HUES64 (cell line): Measurements from ENCODE around the gene POLR3H.

Source experiments
- H3K27ac ChIP-seq: 2 replicates; pipeline ENCODE4 v1.7.0; 2013; ENCODE audit warnings: low read depth, low read length, inconsistent platforms
- H3K27me3 ChIP-seq: 2 replicates; pipeline ENCODE4 v1.6.1; 2013; ENCODE audit warnings: mild to moderate bottlenecking, low read length; ENCODE audit not compliant: insufficient read depth
- H3K36me3 ChIP-seq: 2 replicates; pipeline ENCODE4 v1.6.1; 2013; ENCODE audit warnings: mild to moderate bottlenecking, low read length; ENCODE audit not compliant: insufficient read depth
- H3K4me1 ChIP-seq: 2 replicates; pipeline ENCODE4 v1.6.1; 2013; ENCODE audit warnings: mild to moderate bottlenecking, low read length, moderate library complexity; ENCODE audit not compliant: insufficient read depth
- H3K4me3 ChIP-seq: 2 replicates; pipeline ENCODE4 v1.5.1; 2013; ENCODE audit warnings: mild to moderate bottlenecking, low read length, moderate library complexity
- H3K9ac ChIP-seq: 2 replicates; pipeline ENCODE4 v1.6.1; 2013; ENCODE audit warnings: mild to moderate bottlenecking, low read depth, low read length
- H3K9me3 ChIP-seq: 2 replicates; pipeline ENCODE4 v1.6.1; 2013; ENCODE audit warnings: low read depth, low read length; ENCODE audit not compliant: insufficient read depth
- WGBS: fragments of 150-250, 120-280 bp; methylation state at CpG from one replicate; pipeline ENCODE4 v1.1.7; 2013; ENCODE audit warnings: missing lambda C conversion rate; 5-methylcytosine and 5-hydroxymethylcytosine counted together

POLR3H gene

DNA sequence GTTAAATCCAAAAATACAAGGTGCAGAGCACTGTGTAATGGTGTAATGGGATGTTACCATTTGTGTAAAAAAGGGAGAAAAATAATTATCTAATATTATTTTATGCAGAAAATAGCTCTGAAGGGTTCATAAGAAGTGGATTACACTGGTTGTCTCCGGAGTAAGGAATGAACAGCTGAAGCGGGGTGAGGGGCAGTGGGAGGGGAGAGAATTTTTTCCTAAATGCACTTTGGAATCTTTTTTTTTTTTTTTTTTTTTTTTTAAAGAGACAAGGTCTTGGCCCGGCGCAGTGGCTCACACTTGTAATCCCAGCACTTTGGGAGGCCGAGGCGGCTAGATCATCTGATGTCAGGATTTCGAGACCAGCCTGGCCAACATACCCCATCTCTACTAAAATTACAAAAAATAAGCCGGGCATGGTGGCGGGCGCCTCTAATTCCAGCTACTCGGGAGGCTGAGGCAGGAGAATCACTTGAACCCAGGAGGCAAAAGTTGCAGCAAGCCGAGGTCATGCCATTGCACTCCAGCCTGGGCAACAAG is 6.8 kb upstream of the POLR3H start:
- Histone ChIP-seq H3K4me3 (no peak overlapping the region), H3K36me3 (no peaks in the 10 kb centered on the region), H3K27me3 (no peaks in the 10 kb centered on the region), H3K4me1 (no peaks in the 10 kb centered on the region), H3K9me3 (no peaks in the 10 kb centered on the region), H3K9ac (no peak overlapping the region), H3K27ac (no peak overlapping the region)
- 92% methylated on average over 12 of the region's 12 CpGs for WGBS

DNA sequence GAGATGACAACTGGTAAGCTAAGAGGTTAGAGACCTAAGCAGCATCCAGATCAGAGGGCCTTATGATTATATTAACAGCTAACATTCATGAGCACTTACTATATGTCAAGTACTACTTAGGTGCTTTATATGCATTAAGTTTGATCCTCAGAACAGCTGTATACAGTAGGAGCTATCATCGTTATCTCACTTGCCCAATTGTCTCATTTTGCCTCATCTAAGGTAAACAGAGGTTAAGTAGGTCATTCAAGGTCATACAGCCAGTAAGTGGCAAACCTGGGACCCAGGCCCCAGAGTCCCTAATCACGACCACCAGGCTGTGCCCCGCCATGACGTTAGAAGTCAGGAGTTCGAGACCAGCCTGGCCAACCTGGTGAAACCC is 4.6 kb upstream of the POLR3H start:
- no peaks in the 10 kb centered on the region for H3K36me3 ChIP-seq
- H3K27ac ChIP-seq, result no peak overlapping the region
- peaks cover 6% of the 10 kb centered on the region for H3K4me1 ChIP-seq
- no peaks in the 10 kb centered on the region for H3K9me3 ChIP-seq
- no peaks in the 10 kb centered on the region for H3K27me3 ChIP-seq
- WGBS, result 95% methylated on average over 5 of the region's 5 CpGs
- H3K4me3 ChIP-seq, result no peak overlapping the region
- H3K9ac ChIP-seq, result no peak overlapping the region

DNA sequence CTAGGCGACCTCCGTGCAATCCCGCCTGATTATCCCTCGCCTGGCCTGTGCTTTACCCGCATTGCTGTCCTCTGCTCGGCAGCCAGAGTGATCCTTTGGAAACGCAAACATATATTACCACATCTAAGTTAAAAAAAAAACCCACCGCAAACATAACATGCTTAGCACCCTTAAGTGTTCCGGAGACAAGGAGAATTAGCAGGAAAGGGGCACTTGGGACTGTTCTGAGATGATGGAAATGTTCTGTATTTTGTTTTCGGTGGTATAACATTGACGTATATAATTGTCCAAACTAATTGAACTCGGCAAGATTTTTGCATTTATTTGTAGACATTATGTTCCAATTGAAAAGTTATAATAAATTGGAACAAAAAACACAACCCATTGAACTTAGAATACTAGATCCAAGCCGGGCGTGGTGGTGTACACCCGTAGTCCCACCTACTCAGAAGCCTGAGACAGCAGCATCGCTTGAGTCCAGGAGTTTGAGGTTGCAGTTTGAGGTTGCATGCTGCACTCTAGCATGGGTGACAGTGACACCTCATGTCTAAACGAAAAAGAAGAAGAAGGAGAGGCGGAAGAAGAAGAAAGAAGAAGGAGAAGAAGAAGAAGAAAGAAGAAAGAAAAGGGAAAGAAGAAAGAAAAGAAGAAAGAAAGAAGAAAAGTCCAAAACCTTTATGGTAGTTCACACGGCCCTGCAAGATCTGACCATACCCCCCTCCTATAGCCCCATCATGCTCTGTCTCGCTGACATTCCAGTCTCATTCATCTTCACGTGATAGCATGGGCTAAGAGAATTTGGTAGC is 604 bp upstream of the POLR3H start:
- peaks cover 11% of the 10 kb centered on the region; the same call in 1 of the 2 replicates for H3K36me3 ChIP-seq
- no peak overlapping the region for H3K27ac ChIP-seq
- peaks cover 6% of the 10 kb centered on the region for H3K4me1 ChIP-seq
- WGBS, result 54% methylated on average over 19 of the region's 21 CpGs
- H3K9me3 ChIP-seq, result no peaks in the 10 kb centered on the region
- H3K4me3 ChIP-seq, result peak overlapping the region; percentile 93
- H3K27me3 ChIP-seq, result no peaks in the 10 kb centered on the region
- no peak overlapping the region; the same call in 1 of the 2 replicates for H3K9ac ChIP-seq

DNA sequence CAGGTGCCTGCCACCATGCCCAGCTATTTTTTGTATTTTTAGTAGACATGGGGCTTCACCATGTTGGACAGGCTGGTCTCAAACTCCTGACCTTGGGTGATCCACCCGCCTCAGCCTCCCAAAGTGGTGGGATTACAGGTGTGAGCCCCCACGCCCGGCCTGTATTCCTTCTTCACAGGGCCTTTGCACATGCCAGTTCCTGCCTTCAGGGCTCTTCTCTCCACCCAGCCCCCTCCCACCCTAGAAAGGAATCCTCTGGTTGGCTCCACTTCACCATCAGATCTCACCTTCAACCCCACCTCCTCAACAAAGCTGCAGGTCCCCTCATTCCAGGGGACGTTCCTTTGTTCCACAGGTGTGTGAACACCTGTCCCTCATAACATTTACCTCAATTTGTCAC is 2.0 kb downstream of the POLR3H start:
- Histone ChIP-seq H3K9ac (no peak overlapping the region), H3K9me3 (no peaks in the 10 kb centered on the region), H3K4me1 (peaks cover 6% of the 10 kb centered on the region), H3K4me3 (no peak overlapping the region), H3K27ac (no peak overlapping the region), H3K27me3 (no peaks in the 10 kb centered on the region), H3K36me3 (peaks cover 26% of the 10 kb centered on the region)
- 96% methylated on average over 4 of the region's 4 CpGs for WGBS

GRCh38 chr22:41541484-41541883 is 2.8 kb downstream of the POLR3H start:
- H3K4me1 ChIP-seq, result peaks cover 6% of the 10 kb centered on the region
- WGBS, result 93% methylated on average over 3 of the region's 3 CpGs
- no peak overlapping the region for H3K27ac ChIP-seq
- H3K27me3 ChIP-seq, result no peaks in the 10 kb centered on the region
- no peak overlapping the region for H3K4me3 ChIP-seq
- no peaks in the 10 kb centered on the region for H3K9me3 ChIP-seq
- no peak overlapping the region for H3K9ac ChIP-seq
- peaks cover 27% of the 10 kb centered on the region for H3K36me3 ChIP-seq

GRCh38 chr22:41540365-41540764 is 3.9 kb downstream of the POLR3H start:
- Histone ChIP-seq H3K4me3 (no peak overlapping the region), H3K9me3 (no peaks in the 10 kb centered on the region), H3K27me3 (no peaks in the 10 kb centered on the region), H3K27ac (no peak overlapping the region), H3K36me3 (peaks cover 27% of the 10 kb centered on the region), H3K9ac (no peak overlapping the region), H3K4me1 (peaks cover 6% of the 10 kb centered on the region)
- 96% methylated on average over 7 of the region's 7 CpGs for WGBS

DNA sequence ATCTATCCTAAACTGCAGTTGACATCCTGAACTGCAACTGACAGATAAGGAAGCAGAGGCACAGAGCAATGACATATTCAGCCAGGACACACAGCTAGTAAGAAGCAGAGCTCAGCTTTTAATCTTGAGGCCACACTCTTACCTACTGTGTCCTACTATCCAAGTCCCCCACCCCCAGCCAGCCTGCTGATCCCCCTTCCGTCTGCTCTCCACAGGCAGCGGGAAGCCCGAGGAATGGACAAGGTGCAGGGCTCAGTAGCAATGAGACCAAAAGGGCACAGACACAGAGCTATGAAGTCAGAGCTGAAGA is 4.3 kb downstream of the POLR3H start:
- Histone ChIP-seq H3K9me3 (no peaks in the 10 kb centered on the region), H3K4me3 (no peak overlapping the region), H3K4me1 (peaks cover 4% of the 10 kb centered on the region), H3K27me3 (no peaks in the 10 kb centered on the region), H3K9ac (no peak overlapping the region), H3K36me3 (peaks cover 29% of the 10 kb centered on the region), H3K27ac (no peak overlapping the region)
- WGBS, result 96% methylated on average over 3 of the region's 3 CpGs

DNA sequence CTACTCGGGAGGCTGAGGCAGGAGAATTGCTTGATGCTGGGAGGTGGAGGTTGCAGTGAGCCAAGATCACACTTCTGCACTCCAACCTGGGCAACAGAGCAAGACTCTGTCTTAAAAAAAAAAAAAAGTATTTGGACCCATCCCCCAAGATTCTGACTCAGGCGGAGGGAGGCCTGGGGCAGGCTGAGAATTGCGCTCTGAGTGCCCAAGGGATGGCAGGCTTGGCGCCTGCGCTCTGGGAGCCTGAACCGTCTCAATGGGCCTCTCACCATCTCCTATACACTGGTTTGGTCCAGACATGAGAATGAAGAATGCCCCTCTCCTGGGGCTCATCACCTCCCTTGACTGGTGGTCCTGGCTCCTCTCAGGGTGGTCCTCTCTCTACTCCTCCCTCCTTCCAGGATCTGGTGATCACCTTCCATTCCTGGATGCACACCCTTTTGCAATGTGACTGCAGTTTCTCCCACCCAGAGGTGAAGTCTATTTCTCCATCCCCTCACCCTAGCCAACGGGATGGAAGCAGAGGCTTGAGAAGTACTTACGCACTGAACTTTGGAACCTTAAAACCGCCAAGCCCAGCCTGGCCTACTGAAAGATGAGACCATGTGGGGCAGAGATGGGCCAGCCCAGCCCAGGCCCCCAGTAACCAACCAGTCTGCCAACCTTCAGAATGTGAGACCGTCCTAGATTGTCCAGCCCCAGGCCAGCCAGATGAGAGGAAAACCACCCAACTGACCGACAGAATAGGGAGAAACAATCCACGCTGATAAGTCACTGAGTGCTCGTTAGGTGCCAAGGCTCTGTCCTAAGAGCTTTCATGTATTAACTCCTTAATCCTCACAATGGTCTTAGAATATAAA is 4.9 kb downstream of the POLR3H start:
- Histone ChIP-seq H3K4me3 (no peak overlapping the region), H3K9ac (no peak overlapping the region), H3K4me1 (no peaks in the 10 kb centered on the region), H3K9me3 (no peaks in the 10 kb centered on the region), H3K36me3 (peaks cover 32% of the 10 kb centered on the region), H3K27me3 (no peaks in the 10 kb centered on the region), H3K27ac (no peak overlapping the region)
- WGBS, result 95% methylated on average over 13 of the region's 13 CpGs

DNA sequence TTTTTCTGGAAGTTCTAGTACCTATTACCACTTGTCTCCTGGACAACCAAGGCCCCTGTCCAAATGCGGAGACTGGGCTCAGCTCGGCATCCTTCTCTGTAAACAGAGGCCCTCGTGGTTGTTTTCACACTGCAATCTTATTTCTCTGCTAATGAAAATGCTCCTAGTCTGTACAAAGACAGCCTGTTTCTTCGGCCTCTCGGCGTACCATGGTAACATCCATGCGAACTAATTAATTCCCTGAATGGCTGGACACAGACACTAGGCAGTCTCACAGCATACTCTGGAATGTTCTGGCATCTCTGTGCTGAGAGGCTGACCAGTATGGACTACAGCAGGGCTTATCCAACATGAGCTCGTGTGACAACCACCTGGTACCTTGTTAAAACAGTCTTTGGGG is 5.7 kb downstream of the POLR3H start:
- no peak overlapping the region for H3K27ac ChIP-seq
- WGBS, result 93% methylated on average over 8 of the region's 8 CpGs
- no peaks in the 10 kb centered on the region for H3K4me1 ChIP-seq
- H3K27me3 ChIP-seq, result no peaks in the 10 kb centered on the region
- no peak overlapping the region for H3K4me3 ChIP-seq
- peaks cover 32% of the 10 kb centered on the region for H3K36me3 ChIP-seq
- no peaks in the 10 kb centered on the region for H3K9me3 ChIP-seq
- H3K9ac ChIP-seq, result no peak overlapping the region

DNA sequence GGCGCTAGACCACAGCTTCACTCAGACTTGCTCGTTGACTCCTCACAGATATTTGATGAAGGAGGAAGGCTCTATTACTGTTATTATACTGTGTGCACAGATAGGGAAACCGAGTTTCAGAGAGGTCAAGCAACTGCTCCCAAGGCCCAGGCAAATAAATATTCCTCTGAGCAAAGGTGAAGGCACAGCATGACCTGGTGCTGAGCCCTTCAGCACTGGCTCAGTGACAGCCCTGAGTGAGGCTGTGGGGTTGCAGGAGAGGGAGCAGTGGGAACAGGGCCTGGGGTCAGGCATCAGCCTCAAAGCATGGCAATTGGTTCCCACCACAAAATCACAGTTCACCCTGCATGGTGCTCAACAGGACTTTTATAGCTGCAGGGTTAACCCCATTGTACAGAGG is 7.1 kb downstream of the POLR3H start:
- Histone ChIP-seq H3K4me3 (no peak overlapping the region), H3K9me3 (no peaks in the 10 kb centered on the region), H3K4me1 (no peaks in the 10 kb centered on the region), H3K9ac (no peak overlapping the region), H3K27ac (no peak overlapping the region), H3K36me3 (peaks cover 37% of the 10 kb centered on the region), H3K27me3 (no peaks in the 10 kb centered on the region)
- WGBS, result 92% methylated on average over 3 of the region's 3 CpGs

DNA sequence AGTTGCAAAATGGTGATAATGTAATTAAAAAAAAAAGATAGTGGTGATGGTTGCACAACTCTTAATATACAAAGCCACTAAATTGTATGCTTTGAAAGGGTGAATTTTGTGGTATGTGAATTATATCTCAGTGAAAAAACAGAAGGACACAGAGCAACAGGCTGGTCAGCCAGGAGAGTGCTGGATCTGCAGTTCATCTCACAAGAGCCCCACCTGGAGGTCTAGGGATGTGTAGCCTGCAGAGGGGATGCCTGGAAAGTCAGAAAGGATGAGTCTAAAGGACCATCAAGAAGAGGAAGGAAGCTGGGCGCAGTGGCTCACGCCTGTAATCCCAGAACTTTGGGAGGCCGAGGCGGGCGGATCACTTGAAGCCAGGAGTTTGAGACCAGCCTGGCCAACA is 9.0 kb downstream of the POLR3H start:
- Histone ChIP-seq H3K9me3 (no peaks in the 10 kb centered on the region), H3K4me1 (no peaks in the 10 kb centered on the region), H3K27me3 (no peaks in the 10 kb centered on the region), H3K4me3 (no peak overlapping the region), H3K27ac (no peak overlapping the region), H3K36me3 (peaks cover 49% of the 10 kb centered on the region), H3K9ac (no peak overlapping the region)
- 87% methylated on average over 5 of the region's 5 CpGs for WGBS
